Natural killer cell (primary cell): Measurements from ENCODE around the gene IRS2. TPM values are rescaled to one million over a fixed set of nuclear protein-coding genes. Genes with fewer than 3 reads are reported as not detected.

Experiments
- ATAC-seq, 3 donors: fragments of 150-1000 bp in 2 of 3; fragments of 200-7000 bp in 1 of 3; cut with Tn5 transposase; 1 replicate in 1 of 3; 2 replicates in 2 of 3; pipeline ENCODE4 v1.10.0; 2021; ENCODE audit warnings: mild to moderate bottlenecking in 2 of 3, moderate library complexity in 2 of 3
- DNase-seq, 2 donors: peaks; one replicate each; pipeline versions ENCODE4 v3.0.0 to v3.0.0-alpha.2; 2013 to 2021; ENCODE audit warnings: mixed read lengths in 1 of 2
- H3K27ac ChIP-seq: one replicate; pipeline ENCODE4 v1.5.1; 2013; ENCODE audit warnings: mild to moderate bottlenecking, low read length
- H3K27me3 ChIP-seq: one replicate; pipeline ENCODE4 v1.6.1; 2013; ENCODE audit warnings: low read length; ENCODE audit not compliant: control insufficient read depth, insufficient read depth
- H3K36me3 ChIP-seq: one replicate; pipeline ENCODE4 v1.6.1; 2013; ENCODE audit warnings: low read length; ENCODE audit not compliant: control insufficient read depth, insufficient read depth
- H3K4me1 ChIP-seq: one replicate; pipeline ENCODE4 v1.6.1; 2013; ENCODE audit warnings: low read length; ENCODE audit not compliant: control insufficient read depth, insufficient read depth
- H3K4me3 ChIP-seq: one replicate; pipeline ENCODE4 v1.5.1; 2013; ENCODE audit warnings: low read length
- H3K9me3 ChIP-seq: one replicate; pipeline ENCODE4 v1.6.1; 2013; ENCODE audit warnings: low read length; ENCODE audit not compliant: control insufficient read depth, insufficient read depth
- H3K27ac Mint-ChIP-seq, 2 donors: one replicate each; pipeline ENCODE4 v1.8.0; 2022; ENCODE audit warnings: mild to moderate bottlenecking in 2 of 2, mixed read lengths in 2 of 2, moderate library complexity in 1 of 2
- H3K27me3 Mint-ChIP-seq, 2 donors: one replicate each; pipeline ENCODE4 v1.8.0; 2022; ENCODE audit warnings: low read depth in 2 of 2, mixed read lengths in 2 of 2
- H3K36me3 Mint-ChIP-seq: one replicate; pipeline ENCODE4 v1.8.0; 2022; ENCODE audit warnings: mixed read lengths
- H3K4me1 Mint-ChIP-seq, 2 donors: one replicate each; pipeline ENCODE4 v1.8.0; 2022; ENCODE audit warnings: mixed read lengths in 2 of 2
- H3K4me3 Mint-ChIP-seq: one replicate; pipeline ENCODE4 v1.8.0; 2022; ENCODE audit warnings: mild to moderate bottlenecking, moderate library complexity, mixed read lengths
- H3K9me3 Mint-ChIP-seq, 2 donors: one replicate each; pipeline ENCODE4 v1.8.0; 2022; ENCODE audit warnings: mixed read lengths in 2 of 2
- WGBS: methylation state at CpG from one replicate; pipeline ENCODE4 v1.1.7; 2013; ENCODE audit warnings: missing lambda C conversion rate; ENCODE audit not compliant: insufficient coverage; 5-methylcytosine and 5-hydroxymethylcytosine counted together
- intact Hi-C: fragments of 100-400 bp; cut with micrococcal nuclease; formaldehyde crosslinking; loops from one replicate; pipeline ENCODE4 v1.14.2; 2022
- total RNA-seq, 4 donors: library from RNA; stranded (reverse); fragments of 120-200 nt in 1 of 4; gene quantifications; one replicate each; pipeline versions ENCODE4 v1.2.3 to v1.2.4, GENCODE V29; 2013 to 2022
- TF ChIP-seq, protein P1 (sequence below): fragments of 200-600 bp; IDR thresholded peaks from one replicate; pipeline ENCODE4 v1.8.0; 2022; ENCODE audit warnings: antibody characterized with exemption

The IRS2 gene
- total RNA-seq, 3 donors from 2014 or later (not counting 1 experiment from before 2014, with no cell fraction given), result 39.8 to 79.1 (median 60.9) TPM

- Histone ChIP-seq H3K27me3 (no peaks in the 10 kb centered on the region), H3K4me1 (no peaks in the 10 kb centered on the region), H3K36me3 (no peaks in the 10 kb centered on the region), H3K4me3 (no peak overlapping the region), H3K9me3 (no peaks in the 10 kb centered on the region), H3K27ac (no peak overlapping the region)
- Mint-ChIP-seq H3K4me3 (no peak overlapping the region), H3K27me3 (peaks cover 12 to 16% of the 10 kb centered on the region in 2 donors), H3K36me3 (no peaks in the 10 kb centered on the region), H3K27ac (no peak overlapping the region), H3K4me1 (peaks cover 4% of the 10 kb centered on the region in 2 donors), H3K9me3 (no peaks in the 10 kb centered on the region)
- ATAC-seq (no peak), DNase-seq (no peak)
- 61% methylated on average over 3 of the region's 4 CpGs for WGBS
- TF ChIP-seq, protein P1, sequence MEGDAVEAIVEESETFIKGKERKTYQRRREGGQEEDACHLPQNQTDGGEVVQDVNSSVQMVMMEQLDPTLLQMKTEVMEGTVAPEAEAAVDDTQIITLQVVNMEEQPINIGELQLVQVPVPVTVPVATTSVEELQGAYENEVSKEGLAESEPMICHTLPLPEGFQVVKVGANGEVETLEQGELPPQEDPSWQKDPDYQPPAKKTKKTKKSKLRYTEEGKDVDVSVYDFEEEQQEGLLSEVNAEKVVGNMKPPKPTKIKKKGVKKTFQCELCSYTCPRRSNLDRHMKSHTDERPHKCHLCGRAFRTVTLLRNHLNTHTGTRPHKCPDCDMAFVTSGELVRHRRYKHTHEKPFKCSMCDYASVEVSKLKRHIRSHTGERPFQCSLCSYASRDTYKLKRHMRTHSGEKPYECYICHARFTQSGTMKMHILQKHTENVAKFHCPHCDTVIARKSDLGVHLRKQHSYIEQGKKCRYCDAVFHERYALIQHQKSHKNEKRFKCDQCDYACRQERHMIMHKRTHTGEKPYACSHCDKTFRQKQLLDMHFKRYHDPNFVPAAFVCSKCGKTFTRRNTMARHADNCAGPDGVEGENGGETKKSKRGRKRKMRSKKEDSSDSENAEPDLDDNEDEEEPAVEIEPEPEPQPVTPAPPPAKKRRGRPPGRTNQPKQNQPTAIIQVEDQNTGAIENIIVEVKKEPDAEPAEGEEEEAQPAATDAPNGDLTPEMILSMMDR, result no peak
- intact Hi-C loops, result no loop called here
These were observed 72.7 kb downstream of the IRS2 start for GRCh38 chr13:109713681-109714080.

- Histone ChIP-seq H3K36me3 (no peaks in the 10 kb centered on the region), H3K27me3 (no peaks in the 10 kb centered on the region), H3K4me1 (peaks cover 12% of the 10 kb centered on the region), H3K27ac (no peak overlapping the region), H3K4me3 (no peak overlapping the region), H3K9me3 (no peaks in the 10 kb centered on the region)
- TF ChIP-seq, protein P1, result no peak
- H3K9me3 Mint-ChIP-seq, result no peaks in the 10 kb centered on the region
- no peaks in the 10 kb centered on the region for H3K36me3 Mint-ChIP-seq
- H3K27me3 Mint-ChIP-seq, result peaks cover 12 to 16% of the 10 kb centered on the region in 2 donors
- DNase-seq (no peak), ATAC-seq (no peak)
- intact Hi-C loops, result no loop called here
- H3K4me1 Mint-ChIP-seq, result peaks cover 18 to 19% of the 10 kb centered on the region in 2 donors
- no peak overlapping the region for H3K4me3 Mint-ChIP-seq
- 97% methylated on average over 6 of the region's 9 CpGs for WGBS
- no peak overlapping the region for H3K27ac Mint-ChIP-seq
These were observed 74.2 kb downstream of the IRS2 start for GRCh38 chr13:109712124-109712722.

DNA sequence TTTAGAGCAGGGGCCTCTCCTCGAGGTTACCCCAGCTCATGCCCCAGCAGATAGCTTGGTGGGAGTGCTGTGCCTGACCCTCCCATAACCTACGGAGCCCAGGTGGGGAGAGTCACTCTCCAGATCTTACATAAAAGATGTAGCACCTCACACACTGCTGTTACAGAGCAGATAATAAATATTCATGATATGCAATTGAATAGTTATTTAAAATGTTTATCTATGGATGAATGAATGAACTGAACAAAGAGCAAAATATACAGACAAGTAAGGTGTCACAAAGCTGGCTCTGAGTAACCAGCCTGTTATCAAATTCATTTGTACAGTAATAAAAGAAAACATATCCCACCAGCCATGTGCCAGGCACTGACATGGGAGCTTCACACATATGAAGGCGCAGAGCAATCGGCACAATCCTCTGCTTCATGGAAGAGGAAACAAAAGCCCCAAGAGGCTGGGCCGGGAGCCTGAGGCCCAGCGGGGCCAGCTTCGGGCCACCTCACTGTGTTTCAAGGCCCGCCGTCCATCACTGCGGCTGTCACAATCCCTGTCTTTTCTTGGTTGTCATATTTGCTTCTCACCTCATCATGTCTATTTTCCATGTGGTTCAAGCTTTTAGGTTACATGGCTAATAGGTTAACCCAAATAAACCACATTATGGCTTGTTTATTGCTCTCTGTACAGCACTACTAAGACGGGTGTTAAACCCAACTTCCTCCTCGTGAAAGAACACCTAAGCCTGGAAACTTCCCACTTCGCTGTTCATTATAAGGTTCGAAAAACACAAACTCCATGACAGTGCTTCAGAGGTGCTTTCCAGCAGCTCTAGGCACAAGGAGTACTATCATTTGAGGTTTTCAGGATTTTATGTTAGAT is 78.4 kb downstream of the IRS2 start:
- Mint-ChIP-seq H3K4me1 (peaks cover 39 to 45% of the 10 kb centered on the region in 2 donors), H3K36me3 (peaks cover 11% of the 10 kb centered on the region), H3K27me3 (peaks cover 29 to 40% of the 10 kb centered on the region in 2 donors), H3K9me3 (no peaks in the 10 kb centered on the region), H3K27ac (peak overlapping the region; percentile 70 to 72), H3K4me3 (peak overlapping the region; percentile 71)
- no peak overlapping the region for H3K4me3 ChIP-seq
- H3K27me3 ChIP-seq, result peaks cover 30% of the 10 kb centered on the region
- H3K9me3 ChIP-seq, result no peaks in the 10 kb centered on the region
- WGBS, result 24% methylated on average over 13 of the region's 14 CpGs
- no peaks in the 10 kb centered on the region for H3K36me3 ChIP-seq
- peak; percentile 69 to 93 (median 83) for ATAC-seq
- peak; percentile 31 to 38 for DNase-seq
- TF ChIP-seq, protein P1, result no peak
- intact Hi-C loops, result loop anchor here (5.0 kb wide), 2 partner anchors 79 to 141 kb away; partner anchors contain the start of gene IRS2
- no peak overlapping the region for H3K27ac ChIP-seq
- H3K4me1 ChIP-seq, result peaks cover 34% of the 10 kb centered on the region
